HG03097 (cell line): Measurements from ENCODE around the gene PTPRH.
"Not testable (repeated sequence)": the region's sequence is repeated elsewhere in the genome, so short reads cannot be mapped to it uniquely, and the experiment has no call there.

Experiments
- ATAC-seq: cut with Tn5 transposase; IDR thresholded peaks from one replicate; pipeline ENCODE4 v1.9.1; 2021; ENCODE audit not compliant: unreplicated experiment, low FRiP score

The PTPRH gene

DNA sequence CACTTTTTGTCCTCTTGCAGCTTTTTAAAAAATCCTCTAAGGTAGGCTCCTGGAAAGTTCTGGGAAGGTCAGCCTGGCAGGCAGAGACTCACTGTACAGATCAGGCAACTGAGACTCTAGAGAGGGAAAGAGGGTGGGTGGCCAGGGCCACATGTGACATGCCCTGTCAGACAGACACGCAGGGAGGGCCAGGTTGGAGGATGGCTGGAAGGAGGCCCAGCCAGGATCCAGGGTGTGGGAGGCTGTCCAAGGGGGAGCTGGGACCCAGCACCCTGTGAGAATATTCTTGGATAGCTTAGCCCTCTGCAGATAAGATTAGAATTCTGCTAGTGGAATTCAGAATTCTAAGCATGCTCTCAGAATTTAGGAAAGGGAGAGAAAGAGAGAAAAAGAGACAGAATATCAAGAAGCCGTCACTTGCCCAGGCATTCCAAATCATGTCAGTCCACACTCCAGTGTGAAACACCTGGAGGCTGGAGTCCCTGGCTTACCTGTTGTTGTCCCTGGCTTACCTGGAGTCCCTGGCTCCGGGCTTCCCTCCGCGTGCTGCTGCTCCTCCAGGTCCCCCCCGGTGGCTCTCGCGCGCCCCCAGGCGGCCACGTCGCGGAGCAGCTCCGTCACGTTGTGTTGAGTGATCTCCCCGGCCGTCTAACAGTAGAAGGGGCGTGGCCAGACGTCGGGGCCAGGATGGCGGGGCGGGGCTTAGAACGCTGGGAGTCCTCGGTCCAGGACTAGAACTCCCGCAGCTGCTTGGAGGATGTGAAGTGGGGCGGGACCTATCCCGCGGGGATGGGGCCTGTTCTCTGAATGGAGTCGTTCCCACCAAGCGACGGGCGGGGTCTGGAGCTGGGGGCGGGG lies 48.9 kb downstream of the PTPRH start:
- peak; percentile 76 for ATAC-seq

DNA sequence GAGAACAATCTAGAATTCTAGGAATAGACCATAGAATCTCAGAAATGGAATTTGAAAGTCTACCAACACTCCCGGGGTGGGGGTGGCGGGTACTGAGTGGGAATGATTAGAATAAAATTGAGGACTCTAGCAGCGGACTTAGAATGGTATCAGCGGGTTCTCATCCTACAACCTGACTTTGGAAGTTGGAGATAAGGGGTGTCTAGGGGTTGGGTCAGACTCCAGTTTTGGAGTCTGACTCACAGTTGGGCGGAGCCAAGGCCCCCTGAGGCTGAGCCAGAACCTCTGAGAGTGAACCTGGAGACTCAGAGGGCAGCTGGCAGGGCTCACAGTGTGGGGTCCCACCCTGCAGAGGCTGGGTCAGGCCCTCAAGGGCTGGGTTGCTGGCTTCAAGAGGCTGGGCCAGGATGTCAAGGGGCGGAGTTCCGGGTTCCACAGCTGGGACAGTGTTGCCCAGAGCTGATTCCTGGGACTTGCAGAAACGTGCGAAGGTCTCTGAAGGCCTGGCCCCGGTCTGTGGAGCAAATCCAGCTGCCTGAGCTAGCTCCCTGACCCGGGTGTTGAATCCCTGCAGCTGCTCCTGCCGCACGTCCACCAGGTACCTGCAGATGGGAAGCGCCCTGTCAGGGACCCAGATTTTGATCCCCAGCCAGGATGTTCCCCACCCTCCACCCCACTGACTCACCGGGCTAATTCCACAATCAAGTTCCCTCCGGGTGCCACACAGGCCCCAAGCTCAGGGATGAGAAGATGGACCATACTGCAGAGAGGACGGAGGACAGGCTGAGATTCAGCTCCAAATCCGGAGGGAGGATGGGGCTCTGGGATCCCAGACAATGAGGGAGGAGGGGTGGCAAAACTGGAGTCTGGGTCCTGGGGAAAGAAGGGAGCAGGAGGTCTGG lies 50.2 kb downstream of the PTPRH start:
- no peak for ATAC-seq

DNA sequence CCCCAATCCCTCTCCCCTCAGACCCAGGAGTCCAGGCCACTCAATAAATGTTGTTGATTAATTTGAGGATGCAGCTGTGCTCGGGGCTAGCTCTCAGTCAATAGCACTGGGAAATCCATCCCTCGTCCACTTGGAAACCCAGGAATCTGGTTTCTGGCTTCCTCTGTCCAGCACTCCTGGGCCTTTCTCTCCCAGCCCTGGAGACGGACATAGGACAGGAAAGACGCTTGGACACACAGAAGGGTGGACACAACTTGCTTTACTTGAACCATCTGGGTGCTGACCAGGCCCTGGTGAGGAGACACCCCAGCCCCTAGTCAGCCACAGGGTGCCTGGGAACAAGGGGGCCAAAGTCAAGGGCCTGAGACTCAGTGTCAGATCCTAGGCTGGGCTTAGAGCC lies 50.9 kb downstream of the PTPRH start:
- ATAC-seq = no peak

DNA sequence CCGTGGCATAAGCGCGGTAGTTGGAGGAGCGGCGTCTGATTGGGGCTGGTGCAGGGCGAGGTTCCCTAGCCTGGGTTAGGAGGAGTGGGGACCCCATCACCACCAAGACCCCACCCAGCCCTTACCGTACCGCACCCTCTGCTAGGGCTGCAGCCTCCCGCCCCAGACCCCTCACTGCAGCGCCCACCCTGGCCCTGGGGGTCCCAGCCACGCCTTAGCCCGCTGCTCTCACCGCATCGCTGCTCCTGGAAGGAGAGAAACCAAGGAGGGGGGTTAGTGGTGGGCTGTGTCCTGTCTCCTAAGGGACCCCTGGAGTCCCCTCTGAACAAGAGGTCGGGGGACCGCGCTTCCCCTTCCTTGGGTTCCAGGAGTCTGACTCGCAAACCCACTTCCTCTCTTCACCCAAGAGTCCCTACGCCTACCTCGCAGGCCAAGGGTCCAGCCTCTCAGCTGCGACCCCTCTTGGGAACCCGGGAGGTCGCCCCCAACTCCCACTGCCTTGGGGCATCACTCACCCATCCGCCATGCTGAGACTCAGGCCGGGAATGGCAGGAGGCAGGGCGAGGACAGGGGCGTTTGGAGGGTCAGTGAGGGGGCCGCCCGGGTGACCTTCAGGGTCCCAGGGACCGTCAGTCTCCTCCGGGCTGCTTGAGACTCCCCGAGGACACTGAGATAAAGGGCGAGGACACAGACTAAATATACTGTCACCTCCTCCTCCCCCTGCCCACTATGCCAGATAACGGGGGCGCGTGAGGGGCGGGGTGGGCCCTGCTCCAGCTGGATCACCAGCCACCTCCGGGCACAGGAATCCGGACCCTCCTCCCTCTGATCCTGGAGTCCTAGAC lies 52.0 kb downstream of the PTPRH start, which contains the start of gene TNNI3:
Gene TNNI3, minus strand, starts transcription at position 669 of the 845 bp plus-strand sequence. Its CDS starts 143 bp downstream, at position 526.
- ATAC-seq = no peak

DNA sequence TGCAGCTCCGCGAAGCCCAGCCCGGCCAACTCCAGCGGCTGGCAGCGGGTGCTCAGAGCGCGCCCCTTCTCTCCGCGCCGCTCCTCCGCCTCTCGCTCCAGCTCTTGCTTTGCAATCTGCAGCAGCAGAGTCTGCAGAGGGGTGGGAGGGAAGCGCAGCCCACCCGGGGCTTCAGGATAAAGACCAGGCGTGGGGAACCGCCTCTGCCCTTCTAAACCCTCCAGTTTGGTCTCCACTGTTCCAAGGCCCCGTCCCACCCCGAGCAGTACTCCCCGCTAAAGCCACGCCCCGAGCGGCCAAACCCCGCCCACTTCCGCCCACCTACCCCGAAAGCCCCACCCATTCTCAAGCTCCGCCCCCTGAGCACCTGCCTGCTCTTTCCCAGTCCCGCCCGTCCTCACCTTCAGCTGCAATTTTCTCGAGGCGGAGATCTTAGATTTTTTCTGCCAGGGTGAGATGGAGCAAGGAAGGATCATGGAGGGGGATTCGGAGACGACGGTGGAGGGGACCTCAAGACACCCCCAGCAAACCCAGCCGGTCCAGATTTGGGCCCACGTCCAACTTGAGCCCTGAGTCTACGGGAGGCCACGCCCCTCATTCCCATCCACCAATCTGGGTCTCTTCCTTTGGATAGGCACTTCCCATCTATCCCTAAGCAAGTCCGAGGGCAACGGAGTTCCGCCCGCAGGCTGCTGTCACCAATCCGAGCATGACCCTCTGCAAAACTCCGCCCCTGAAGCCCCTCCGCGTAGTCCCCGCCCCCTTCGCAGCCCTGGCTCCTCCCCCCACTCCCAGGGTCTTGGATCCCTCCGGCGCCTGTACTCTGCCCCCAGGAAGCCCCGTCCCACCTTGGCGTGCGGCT lies 52.9 kb downstream of the PTPRH start:
- ATAC-seq = no peak

DNA sequence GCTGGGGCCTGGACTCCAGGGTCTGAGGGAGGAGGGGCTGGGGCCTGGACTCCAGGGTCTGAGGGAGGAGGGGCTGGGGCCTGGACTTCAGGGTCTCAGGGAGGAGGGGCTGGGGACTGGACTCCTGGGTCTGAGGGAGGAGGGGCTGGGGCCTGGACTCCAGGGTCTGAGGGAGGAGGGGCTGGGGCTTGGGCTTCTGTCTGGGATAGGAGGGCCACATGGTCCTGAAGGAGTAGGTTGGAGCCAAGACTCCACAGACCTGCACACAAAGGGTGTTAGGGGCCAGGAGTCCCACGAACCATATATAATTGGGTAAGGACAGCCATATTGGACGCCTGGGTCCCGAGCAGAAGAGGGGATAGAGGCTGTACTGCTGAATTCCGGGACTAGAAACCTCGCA lies 53.5 kb downstream of the PTPRH start:
- ATAC-seq = not testable (repeated sequence)

DNA sequence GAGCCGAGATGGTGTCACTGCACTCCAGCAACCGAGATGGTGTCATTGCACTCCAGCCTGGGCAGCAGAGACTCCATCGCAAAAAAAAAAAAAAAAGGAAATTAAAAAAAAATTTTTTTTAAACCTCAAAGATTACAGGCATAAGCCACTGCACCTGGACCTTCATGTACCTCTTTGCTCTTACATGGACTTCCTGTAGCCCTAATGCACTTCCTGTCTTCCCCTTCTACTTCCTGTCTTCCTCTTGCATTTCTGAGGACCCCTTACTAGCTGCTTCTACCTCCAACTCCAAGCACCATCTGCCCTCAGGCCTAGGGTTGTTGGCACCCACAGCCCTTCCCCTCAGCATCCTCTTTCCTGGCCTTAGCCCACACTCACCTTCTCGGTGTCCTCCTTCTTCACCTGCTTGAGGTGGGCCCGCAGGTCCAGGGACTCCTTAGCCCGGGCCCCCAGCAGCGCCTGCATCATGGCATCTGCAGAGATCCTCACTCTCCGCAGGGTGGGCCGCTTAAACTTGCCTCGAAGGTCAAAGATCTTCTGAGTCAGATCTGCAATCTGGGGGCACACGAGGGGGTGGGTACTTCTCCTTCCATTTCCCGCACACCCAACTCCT lies 55.5 kb downstream of the PTPRH start:
- ATAC-seq = no peak

DNA sequence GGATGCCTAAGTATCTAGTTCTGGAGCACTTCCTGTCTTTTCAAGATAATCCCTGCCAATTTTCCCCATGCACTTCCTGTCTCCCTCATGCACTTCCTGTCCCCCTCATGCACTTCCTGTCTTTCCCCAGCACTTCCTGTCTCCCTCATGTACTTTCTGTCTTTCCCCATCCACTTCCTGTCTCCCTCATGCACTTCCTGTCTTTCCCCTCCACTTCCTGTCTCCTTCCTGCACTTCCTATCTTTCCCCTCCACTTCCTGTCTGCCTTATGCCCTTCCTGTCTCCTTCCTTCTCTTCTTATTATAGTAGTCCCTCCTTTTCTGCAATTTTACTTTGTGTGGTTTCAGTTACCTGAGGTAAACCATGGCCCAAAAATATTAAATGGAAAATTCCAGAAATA lies 57.3 kb downstream of the PTPRH start:
- no peak for ATAC-seq

DNA sequence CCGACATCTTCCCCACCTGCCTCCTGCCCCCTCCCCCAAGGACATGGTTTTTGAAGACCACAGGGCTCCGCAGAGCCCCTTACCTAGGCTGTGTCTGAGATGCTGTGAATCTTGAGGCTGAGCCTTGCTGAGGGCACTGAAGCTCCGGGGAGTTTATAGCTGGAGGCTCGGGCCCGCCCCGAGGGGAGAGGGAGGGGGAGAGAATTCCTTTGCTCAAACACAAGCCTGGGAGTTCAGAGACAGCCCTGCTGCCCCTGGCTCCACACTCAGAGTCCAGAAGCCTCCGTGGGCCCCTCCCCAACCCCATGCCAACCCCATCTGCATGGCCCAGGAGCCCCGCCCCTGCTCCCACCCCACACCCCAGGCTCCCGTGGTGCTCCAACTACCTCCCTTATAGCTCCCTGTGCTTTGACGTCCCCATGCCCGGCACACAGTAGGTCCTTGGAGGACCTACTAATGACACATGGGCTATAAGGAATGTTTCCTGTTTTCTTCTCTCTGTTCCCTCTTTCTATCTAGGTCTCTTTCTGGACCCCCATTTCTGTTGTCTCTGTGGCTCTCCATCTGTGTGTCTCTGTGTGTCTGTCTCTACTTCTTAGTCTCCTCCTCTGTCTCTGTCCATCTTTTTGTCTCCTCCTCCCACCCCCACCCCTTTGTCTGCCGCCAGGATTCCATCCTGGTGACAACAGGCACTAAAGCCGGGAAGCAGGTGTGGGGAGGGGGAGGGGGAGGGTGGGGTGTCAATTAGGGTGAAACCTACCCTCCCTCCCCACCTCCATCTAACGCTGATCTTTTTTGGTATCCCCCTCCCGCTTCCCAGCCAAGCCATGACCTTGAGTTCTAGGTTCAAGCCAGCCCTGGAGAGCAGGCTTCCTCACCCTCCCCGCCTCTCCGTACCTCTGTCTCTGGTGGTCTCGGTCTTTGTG lies 60.0 kb downstream of the PTPRH start, which contains the start of gene TNNT1:
Gene TNNT1, minus strand, starts transcription at position 129 of the 926 bp plus-strand sequence. CDS start 2,049 bp downstream, outside the sequence.
- no peak for ATAC-seq

DNA sequence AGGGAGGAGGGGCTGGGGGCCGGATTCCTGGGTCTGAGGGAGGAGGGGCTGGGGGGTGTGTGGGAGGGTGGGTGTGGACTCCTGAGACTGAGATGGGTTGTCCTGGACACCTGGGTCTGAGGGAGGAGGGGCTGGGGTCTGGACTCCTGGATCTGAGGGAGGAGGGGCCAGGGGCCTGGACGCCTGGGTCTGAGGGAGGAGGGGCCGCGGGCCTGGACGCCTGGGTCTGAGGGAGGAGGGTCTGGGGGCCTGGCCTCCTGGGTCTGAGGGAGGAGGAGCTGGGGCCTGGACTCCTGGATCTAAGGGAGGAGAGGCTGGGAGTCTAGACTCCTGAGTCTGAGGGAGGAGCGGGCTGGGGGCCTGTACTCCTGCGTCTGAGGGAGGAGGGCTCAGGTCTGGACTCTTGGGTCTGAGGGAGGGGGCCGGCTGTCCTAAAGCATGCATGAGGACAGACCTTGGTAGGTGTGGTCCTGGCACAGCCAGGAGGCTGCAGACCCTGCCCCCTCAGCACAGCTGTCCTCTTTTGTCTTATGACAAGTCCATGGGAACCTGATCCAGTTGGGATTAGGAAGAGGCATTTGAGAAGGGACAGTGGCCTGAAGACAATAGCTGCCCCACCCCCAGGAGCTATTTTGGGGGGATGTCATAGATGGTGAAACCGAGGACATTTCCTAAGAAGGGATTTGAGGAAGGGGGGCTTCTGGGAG lies 61.6 kb downstream of the PTPRH start:
- no peak for ATAC-seq

DNA sequence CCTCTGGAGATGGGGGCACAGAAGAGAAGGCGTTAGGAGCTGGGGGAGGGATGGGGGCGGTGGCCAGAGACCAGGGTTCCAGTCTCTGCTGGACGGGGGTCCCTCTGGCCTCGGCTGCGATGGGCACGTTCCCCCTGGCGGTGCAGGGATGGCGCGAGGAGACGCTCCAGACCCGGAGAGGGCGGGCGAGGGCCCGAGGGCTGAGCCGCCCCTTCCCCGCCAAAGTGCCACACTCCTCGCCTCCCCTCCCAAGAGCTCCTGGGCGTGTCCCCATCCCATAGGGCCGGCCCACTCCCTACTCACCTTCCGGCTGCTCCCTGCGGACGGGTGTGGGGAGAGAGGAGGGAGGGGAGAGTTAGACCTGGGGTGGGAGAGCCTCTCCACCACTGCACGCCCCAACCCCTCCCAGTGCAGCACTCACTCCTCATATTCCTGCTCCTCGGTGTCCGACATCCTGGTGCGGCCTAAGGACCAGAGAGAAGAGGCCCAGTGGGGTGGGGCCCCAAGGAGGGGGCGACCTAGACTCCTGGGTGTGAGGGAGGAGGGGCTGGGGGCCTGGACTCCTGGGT lies 62.5 kb downstream of the PTPRH start:
- no peak for ATAC-seq

DNA sequence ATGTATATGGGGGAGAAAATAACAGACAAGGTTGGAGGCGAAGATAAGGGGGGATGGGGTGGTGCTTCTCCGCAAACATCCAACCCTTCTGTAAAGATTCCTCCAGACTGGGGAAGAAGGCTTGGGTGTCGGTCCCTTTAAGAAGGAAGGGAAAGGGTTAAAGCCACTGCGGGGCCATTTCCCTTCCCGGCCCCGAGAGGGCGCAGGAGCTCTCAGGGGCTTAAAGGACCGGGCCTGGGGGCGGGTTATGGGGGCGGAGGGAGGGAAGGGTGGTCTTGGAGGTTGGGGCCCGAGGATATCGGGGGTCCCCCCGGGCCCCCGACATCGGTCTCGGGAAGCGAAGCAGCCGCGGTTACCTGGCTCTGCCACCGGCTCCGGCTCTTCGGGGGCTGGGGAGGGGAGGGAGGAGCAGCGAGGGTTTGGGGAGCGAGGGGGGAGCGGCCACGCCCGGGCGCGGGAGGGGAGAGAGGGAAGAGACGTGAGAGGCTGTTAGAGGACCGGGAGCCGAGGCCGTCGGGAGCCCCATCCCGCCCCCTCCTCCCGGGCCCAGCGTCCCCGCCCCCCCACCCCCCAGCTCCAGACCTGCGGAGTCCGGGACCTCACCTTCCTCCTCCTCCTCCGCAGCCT lies 63.1 kb downstream of the PTPRH start:
- no peak for ATAC-seq

DNA sequence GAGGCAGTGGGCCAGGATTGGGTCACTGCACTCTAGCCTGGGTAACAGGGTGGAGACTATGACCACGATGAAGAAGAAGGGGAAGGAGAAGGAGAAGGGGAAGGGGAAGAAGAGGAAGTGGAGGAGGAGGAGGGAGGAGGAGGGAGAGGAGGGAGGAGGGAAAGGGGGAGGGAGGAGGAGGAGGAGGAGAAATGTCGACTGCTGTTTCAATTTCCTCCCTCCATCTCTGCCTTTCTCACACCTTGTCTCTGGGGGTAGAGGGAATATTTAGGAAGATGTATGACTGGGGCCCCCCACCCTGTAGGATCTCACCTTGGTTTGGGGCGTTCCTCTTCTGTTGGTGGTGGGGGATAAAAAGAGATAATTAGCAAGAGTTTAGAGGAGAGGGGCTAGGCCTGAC lies 64.1 kb downstream of the PTPRH start:
- no peak for ATAC-seq

DNA sequence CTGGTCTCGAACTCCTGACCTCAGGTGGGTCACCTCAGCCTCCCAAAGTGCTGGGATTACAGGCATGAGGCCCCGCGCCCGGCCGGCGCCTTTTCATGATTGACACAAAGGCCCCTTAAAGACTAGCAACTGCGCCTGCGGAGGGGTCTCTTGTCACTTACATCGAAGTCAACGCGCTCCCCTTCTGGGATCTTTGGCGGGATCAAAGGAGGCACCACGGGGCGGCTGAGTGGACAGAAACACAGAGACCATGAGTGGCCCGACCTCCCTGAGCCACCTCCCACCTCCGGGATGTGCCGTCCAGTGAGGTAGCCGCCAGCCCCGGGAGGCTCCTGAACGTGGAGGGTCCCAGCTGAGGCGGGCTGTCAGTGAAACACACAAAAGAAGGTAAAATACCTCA lies 67.6 kb downstream of the PTPRH start:
- no peak for ATAC-seq

DNA sequence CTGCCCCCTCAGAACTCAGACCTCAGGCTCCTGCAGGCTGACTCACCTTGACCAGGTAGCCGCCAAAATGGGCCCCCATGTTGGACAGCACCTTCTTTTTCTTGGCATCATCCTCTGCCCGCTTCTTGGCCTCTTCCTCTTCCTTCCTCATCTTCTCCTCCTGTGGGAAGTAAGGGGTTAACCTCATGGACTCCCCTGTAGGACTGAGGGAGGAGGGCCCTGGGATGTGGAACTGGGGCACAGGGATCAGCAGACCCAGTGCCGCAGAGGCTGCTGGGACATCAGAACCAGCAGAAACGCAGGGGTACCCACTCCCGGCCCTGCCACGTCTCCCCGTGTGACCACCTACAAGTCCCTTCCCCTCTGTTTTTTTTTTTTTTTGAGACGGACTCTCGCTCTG lies 71.4 kb downstream of the PTPRH start:
- no peak for ATAC-seq

DNA sequence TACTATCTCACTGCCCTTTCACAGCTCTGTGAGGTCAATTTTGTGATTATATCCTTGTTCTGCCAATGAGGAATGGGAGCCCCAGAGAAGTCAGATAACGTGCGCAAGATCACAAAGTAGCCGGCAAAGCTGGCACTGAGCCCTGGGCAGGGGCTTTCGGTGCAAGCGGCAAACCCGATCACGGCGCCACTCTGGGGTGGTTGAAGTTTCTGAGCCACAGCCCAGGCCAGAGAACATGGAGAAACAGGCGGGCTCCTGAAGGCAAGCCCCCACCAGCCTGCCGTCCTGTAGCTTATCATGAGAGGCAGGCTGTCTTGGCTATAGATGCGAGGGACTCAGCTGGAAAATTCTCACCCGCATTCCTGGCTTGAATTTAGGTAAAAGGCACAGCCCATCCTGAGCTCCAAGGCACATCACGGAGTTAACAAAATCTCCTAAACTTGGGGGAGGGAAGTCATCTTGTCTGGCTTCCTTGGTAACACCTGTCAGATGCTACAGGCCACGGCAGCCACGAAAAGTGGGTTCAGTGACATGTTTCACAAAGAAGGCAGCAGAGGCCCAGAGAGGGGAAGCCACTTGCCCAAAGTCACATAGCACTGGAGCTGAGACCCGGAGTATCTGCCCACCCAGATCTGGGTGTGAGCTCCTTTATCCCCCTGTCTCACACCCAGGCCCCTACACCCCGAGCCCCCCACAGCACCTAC lies 72.8 kb downstream of the PTPRH start:
- no peak for ATAC-seq
